Activated naive CD4-positive, alpha-beta T cell treated with anti-CD3 and anti-CD28 coated beads, Interleukin-2, amount 50 U/mL, for 24 hours (primary cell): Measurements from ENCODE around the gene BTBD3.

Experiments used
- H3K27ac Mint-ChIP-seq: one replicate; pipeline ENCODE4 v1.8.0; 2021; ENCODE audit warnings: mild to moderate bottlenecking, mixed read lengths
- H3K27me3 Mint-ChIP-seq: one replicate; pipeline ENCODE4 v1.8.0; 2021; ENCODE audit warnings: mixed read lengths
- H3K36me3 Mint-ChIP-seq: one replicate; pipeline ENCODE4 v1.8.0; 2021; ENCODE audit warnings: mixed read lengths
- H3K4me1 Mint-ChIP-seq: one replicate; pipeline ENCODE4 v1.8.0; 2021; ENCODE audit warnings: mixed read lengths
- H3K4me3 Mint-ChIP-seq: one replicate; pipeline ENCODE4 v1.8.0; 2021; ENCODE audit warnings: mild to moderate bottlenecking, mixed read lengths
- H3K9me3 Mint-ChIP-seq: one replicate; pipeline ENCODE4 v1.8.0; 2021; ENCODE audit warnings: mixed read lengths

The BTBD3 gene

DNA sequence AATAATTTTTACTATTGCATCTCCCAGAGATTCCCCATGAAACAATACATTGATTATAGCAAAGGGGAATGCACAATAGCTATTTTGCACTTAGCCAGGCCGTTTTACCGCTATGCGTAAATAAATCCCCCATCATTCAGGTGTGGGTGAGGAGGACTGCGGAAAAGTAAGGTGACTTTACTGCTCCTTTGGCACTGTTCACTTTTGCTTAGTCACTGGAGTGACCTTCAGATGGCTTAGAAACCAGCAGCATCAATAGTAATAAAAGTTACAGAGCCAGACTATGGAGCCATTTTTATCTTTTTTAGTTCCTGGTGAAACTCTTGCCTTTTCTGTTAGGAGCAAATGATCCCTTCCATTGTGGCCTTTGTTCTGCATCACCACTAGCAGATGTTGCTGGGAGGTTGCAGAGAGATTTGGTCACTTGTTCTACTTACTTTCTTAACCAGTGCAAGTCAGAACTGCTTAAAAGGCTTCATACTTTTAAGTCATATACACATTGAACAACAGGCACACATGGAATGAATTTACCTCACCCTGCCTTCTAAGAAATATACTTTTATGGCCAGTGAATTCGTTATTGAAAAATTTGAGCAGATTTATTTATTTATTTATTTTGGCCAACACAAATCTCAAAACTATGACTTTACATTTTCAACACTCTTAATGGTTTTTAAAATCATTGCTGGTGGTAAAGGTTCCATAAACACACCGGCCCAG lies 12.1 kb upstream of the BTBD3 start:
- no peak overlapping the region for H3K27ac Mint-ChIP-seq
- no peaks in the 10 kb centered on the region for H3K36me3 Mint-ChIP-seq
- no peaks in the 10 kb centered on the region for H3K9me3 Mint-ChIP-seq
- H3K27me3 Mint-ChIP-seq = no peaks in the 10 kb centered on the region
- H3K4me3 Mint-ChIP-seq = no peak overlapping the region
- no peaks in the 10 kb centered on the region for H3K4me1 Mint-ChIP-seq

DNA sequence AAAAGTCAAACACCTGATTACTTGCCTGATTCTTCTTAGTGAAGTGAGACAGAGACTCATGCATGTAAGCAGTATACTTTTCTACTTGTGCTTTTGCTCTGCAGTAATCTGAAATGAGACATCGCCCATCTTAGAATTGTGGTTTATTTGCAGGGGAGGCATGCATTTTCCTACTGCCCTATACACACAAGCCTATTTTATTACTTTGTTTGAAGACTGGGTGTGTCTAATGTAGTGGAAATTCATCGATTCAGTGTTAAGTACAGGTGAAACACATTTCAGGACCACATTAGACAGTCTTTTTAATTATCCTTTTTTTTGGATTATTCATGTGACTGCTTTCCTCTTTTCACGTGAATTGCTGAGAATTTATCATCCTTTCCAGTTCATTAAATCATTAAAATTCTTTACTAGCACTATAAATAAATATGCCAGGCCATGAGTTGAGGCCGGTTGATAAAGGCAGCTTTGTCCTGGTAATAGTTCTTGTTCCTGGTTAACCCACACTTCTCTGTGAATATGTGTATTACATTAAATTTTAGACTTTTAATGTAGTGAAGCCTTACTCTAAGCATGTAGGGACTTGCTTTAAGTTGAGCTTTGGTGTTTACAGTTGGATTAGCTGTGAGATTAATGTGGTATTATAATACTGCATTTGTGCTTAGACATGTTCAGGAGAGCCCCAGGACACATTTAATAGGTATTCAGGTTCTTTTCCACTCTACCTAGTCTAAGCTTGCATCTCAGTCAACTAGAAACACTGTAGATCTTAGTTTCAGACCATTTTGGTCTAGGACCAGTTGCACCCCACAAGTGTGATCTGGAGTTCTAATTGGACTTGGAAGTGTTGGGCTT lies 10.8 kb upstream of the BTBD3 start:
- no peak overlapping the region for H3K27ac Mint-ChIP-seq
- no peaks in the 10 kb centered on the region for H3K27me3 Mint-ChIP-seq
- H3K9me3 Mint-ChIP-seq = no peaks in the 10 kb centered on the region
- H3K36me3 Mint-ChIP-seq = no peaks in the 10 kb centered on the region
- no peaks in the 10 kb centered on the region for H3K4me1 Mint-ChIP-seq
- H3K4me3 Mint-ChIP-seq = no peak overlapping the region

DNA sequence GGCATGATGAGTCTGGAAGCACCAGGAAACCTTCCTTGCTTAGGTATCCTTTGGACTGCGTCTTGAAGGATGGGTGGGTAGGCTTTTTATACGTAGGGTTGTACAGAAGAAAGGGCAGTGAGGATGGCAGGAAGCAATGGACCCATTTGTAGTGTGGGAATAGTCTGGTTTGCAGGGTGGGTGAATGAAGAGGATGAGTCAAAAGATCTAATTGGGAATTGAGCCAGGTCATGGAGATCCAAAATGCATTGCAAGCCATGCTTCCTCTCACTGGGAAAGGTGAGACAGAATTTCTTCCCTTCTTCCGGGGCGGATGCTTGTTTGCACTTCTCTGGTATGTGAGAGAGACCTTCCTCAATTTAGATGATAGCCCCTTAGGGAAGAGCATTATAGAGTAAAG lies 10.1 kb upstream of the BTBD3 start:
- Mint-ChIP-seq H3K9me3 (no peaks in the 10 kb centered on the region), H3K27ac (no peak overlapping the region), H3K36me3 (no peaks in the 10 kb centered on the region), H3K4me3 (no peak overlapping the region), H3K27me3 (no peaks in the 10 kb centered on the region), H3K4me1 (no peaks in the 10 kb centered on the region)

DNA sequence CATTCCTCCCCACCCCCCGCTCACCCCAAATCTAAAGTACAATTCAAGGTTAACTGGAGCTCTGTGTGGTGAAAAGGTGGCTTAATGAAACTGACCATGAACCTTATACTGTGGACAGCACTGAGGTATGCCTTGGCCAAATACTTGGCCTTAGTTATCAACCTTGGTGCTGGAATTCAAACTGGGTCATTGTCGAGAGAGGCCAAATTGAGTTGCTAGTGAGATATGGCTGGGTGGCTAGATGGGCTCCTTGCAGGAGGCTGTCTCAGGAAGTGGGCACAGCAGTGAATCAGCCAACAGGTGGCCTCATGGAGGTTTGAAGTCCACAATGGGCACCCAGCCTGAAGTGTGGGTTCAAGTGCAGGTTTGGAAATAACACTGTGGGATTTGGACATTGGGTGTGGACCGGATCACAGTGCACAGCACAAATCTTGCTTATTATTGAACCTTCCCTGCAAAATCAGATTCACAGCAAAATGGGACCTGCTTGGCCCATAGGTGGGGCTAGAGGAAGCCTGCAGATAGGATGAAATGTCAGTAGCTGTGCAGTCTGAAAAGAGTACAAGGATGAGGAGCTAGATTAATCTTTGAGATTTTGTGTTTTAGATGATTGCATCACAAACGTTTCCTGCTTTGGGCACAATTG lies 5.6 kb upstream of the BTBD3 start:
- Mint-ChIP-seq H3K36me3 (no peaks in the 10 kb centered on the region), H3K4me3 (no peak overlapping the region), H3K4me1 (no peaks in the 10 kb centered on the region), H3K9me3 (no peaks in the 10 kb centered on the region), H3K27ac (no peak overlapping the region), H3K27me3 (no peaks in the 10 kb centered on the region)

DNA sequence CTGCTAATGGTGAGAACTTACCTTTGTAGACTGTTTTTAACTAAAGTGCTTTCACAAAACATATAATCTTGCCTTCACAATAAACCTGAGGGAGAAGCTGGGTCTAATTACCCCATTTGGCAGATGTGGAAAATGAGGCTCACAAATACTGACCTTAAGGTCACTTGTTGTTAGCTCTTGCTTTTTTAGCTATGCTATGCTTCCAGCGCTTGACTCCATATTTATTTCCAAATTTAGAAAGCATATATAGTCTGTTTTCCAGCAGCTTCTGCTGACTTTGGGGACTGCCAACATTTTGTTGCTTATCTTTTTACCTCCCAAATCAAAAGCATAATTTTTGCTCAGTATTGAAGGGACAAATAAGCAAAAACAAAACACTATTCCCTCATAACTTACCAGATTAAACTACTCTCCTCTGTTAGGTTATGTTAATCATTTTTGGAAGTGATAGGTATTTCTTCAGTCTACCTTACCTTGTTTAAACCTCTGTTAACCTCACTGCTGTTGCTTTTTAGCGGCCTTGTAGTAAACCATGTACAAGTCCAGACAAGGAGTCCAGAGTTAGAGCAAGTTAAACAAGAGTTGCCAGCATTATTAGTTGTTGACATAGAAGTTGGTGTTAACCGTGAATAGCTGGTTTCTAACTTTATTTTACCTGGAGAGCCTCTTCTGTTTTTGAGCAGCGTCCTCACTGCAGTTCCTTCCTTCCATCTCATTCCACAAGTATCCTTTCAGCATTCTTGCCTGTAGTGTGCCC lies 4.9 kb upstream of the BTBD3 start:
- Mint-ChIP-seq H3K9me3 (no peaks in the 10 kb centered on the region), H3K27me3 (no peaks in the 10 kb centered on the region), H3K27ac (no peak overlapping the region), H3K4me1 (peaks cover 3% of the 10 kb centered on the region), H3K36me3 (no peaks in the 10 kb centered on the region), H3K4me3 (no peak overlapping the region)

DNA sequence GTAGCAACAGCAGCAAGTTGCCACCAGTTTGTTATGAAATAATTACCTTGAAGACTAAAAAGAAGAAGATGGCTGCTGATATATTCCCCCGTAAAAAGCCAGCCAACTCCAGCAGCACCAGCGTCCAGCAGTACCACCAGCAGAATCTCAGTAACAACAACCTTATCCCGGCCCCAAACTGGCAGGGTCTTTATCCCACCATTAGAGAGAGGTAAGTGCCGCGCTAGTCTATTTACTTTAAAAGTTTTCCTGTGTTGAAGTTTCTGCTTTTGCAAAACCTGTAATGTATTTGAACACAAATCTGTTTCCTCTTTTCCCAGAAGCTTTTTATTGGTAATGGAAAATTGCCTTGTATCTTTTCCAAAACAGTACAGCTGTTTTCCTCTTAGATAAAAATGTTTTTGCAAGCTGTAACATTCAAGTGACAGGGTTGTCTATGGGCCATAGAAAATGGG lies 725 bp downstream of the BTBD3 start:
- Mint-ChIP-seq H3K27ac (no peak overlapping the region), H3K27me3 (no peaks in the 10 kb centered on the region), H3K36me3 (no peaks in the 10 kb centered on the region), H3K4me1 (peaks cover 5% of the 10 kb centered on the region), H3K4me3 (no peak overlapping the region), H3K9me3 (no peaks in the 10 kb centered on the region)

DNA sequence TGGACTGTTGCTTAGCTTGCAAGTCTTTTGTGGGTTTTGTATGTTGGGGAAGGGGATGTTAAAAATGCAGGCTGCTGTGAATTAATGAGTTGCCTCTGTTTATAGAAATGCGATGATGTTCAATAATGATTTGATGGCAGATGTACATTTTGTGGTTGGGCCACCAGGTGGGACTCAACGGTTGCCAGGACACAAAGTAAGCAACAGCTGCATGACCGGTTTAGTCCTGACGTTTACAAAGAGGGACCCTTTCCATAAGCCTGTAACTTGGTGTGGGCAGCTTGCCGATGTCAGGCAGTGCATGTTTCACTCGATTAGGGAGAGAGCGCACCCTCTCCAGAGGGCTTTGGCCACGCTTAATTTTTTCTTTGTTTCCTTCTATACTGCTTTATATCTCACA lies 1.3 kb downstream of the BTBD3 start:
- Mint-ChIP-seq H3K4me3 (no peak overlapping the region), H3K27ac (no peak overlapping the region), H3K4me1 (peaks cover 5% of the 10 kb centered on the region), H3K9me3 (no peaks in the 10 kb centered on the region), H3K36me3 (no peaks in the 10 kb centered on the region), H3K27me3 (no peaks in the 10 kb centered on the region)

DNA sequence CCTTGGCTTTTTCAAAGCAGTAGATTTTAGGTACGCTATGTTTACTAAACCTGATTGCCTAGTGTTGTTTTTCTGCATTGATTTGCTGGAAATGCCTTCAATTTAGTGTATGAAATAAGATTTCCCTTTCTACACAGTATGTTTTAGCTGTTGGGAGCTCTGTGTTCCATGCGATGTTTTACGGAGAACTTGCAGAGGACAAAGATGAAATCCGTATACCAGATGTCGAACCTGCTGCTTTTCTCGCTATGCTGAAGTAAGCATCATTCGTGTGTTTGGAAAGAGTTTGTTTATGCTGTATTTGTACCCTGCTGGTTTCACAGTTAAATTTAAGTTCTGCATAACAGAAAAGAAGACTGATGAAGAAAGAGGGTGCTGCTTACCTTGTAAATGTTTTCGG lies 1.9 kb downstream of the BTBD3 start:
- H3K9me3 Mint-ChIP-seq = no peaks in the 10 kb centered on the region
- no peak overlapping the region for H3K4me3 Mint-ChIP-seq
- H3K4me1 Mint-ChIP-seq = peaks cover 5% of the 10 kb centered on the region
- no peak overlapping the region for H3K27ac Mint-ChIP-seq
- H3K27me3 Mint-ChIP-seq = no peaks in the 10 kb centered on the region
- no peaks in the 10 kb centered on the region for H3K36me3 Mint-ChIP-seq

DNA sequence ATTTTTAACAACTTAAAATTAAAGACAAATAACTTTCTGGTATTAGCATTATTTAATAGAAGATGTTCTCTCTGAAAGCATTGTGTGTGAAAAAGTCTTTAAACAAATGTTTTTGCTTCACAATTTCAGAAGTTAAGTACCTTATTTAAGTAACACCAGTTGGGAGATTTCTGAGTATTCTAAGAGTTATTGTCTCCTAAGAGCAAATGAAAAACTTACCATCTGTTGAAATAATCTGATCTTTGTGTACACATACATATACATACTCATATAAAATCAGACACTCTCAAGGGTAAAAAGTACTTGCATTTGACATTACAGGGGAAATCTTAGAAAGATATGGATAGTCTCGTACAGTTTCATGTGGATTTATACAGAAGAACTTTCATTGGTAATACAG lies 2.4 kb downstream of the BTBD3 start:
- H3K9me3 Mint-ChIP-seq = no peaks in the 10 kb centered on the region
- H3K36me3 Mint-ChIP-seq = no peaks in the 10 kb centered on the region
- peaks cover 5% of the 10 kb centered on the region for H3K4me1 Mint-ChIP-seq
- no peak overlapping the region for H3K27ac Mint-ChIP-seq
- H3K27me3 Mint-ChIP-seq = no peaks in the 10 kb centered on the region
- no peak overlapping the region for H3K4me3 Mint-ChIP-seq

DNA sequence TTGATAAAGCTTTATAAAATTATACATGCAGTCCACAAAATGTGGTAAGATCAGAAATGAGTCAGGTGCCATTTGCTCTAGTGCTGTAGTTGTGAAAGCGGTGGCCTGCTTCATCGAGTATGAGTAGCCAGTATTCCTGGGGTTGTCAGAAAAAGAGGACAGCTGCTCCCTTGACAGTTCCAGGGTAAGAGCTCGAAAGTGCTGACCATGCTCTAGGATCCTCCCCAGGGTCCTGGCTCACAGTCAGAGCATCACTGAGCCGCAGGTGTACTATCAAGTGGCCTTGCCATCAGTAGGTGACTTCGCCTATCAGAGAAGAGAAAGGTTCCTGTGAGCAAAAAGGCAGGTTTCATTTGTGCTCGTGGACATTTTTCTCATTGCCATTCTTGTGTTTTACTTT lies 3.6 kb downstream of the BTBD3 start:
- H3K4me3 Mint-ChIP-seq = no peak overlapping the region
- H3K27ac Mint-ChIP-seq = no peak overlapping the region
- peaks cover 5% of the 10 kb centered on the region for H3K4me1 Mint-ChIP-seq
- no peaks in the 10 kb centered on the region for H3K27me3 Mint-ChIP-seq
- H3K36me3 Mint-ChIP-seq = no peaks in the 10 kb centered on the region
- no peaks in the 10 kb centered on the region for H3K9me3 Mint-ChIP-seq

DNA sequence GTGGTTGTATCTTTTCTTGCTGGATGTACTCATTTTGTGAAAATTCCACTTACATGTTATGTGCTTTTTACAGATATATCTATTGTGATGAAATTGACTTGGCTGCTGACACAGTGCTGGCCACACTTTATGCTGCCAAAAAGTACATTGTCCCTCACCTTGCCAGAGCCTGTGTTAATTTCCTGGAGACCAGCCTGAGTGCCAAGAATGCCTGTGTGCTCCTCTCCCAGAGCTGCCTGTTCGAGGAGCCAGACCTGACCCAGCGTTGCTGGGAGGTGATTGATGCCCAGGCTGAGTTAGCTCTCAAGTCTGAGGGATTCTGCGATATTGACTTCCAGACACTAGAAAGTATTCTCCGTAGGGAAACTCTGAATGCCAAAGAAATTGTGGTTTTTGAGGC lies 4.9 kb downstream of the BTBD3 start:
- Mint-ChIP-seq H3K4me1 (peaks cover 5% of the 10 kb centered on the region), H3K9me3 (no peaks in the 10 kb centered on the region), H3K27ac (no peak overlapping the region), H3K36me3 (no peaks in the 10 kb centered on the region), H3K4me3 (no peak overlapping the region), H3K27me3 (no peaks in the 10 kb centered on the region)

DNA sequence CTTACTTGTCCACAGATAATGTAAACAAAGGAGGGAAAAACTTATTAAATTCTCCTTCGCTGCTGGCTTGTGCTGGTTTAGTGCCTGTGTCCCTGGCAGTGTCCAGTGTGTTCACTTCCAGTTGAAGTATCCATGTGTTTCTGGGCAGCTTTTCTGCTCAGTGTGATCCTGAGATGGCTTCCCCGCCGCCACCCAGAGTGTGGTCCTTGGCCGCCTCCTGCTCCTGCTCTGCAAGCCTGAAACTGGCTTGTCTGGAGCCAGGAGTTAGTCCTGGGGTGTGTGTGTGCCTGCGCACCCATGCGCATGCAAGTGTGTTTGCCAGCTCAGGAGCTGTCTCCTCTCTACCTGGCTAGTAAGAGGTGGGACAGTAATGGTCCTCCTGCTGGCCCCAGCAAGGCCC lies 7.2 kb downstream of the BTBD3 start:
- H3K4me3 Mint-ChIP-seq = no peak overlapping the region
- no peaks in the 10 kb centered on the region for H3K27me3 Mint-ChIP-seq
- H3K27ac Mint-ChIP-seq = no peak overlapping the region
- H3K4me1 Mint-ChIP-seq = no peaks in the 10 kb centered on the region
- no peaks in the 10 kb centered on the region for H3K36me3 Mint-ChIP-seq
- H3K9me3 Mint-ChIP-seq = no peaks in the 10 kb centered on the region

DNA sequence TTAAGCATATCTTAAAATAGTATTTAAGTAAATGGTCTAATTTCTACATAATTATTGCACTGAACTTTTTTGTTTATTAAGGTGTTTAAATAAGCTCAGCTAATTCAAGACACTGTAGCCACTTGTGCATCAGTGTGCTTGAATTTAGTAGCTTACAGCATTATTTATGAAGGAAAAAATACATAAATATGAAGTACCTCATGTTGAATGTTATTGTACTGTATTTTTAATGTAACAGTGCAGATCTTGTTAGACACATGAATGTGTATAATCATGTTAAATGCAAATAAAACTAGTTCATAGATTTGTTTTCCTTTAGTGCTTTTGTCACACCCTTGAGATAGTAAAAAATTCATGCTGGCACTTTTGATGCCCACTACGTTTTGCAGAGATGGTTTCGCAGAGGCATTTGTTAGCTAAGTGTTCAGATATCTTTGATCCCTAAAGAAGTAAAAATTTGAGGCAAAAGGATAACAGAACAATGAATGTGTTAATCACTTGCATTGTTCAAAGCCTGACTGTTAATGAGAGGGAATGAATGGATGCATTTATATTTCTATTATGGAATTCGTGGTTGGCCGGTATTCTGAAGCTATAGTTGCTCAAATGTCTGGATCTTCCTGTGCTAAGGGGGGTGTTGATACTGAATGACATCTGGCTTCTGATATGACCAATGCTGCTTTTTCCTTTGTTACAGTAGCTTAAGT lies 8.8 kb downstream of the BTBD3 start:
- H3K27ac Mint-ChIP-seq = no peak overlapping the region
- no peaks in the 10 kb centered on the region for H3K27me3 Mint-ChIP-seq

DNA sequence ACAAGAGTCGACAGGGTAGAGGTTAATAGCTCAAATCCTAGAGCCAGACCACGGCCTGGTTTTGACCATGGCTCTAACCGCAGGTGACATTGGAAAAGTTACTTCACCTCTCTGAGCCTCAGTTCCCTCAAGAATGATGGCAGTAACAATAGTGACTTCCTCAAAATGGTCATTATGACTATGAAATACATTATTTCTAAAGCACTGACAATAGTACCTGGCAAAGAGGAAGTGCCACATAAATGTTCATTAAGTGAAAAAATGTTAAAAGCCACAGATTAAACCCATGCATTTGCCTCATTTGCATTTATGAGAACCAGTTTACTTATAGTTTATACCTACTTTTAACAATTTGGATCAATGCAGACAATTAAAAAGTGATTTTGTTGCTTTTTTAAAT lies 12.3 kb downstream of the BTBD3 start:
- Mint-ChIP-seq H3K27ac (no peak overlapping the region), H3K9me3 (no peaks in the 10 kb centered on the region), H3K27me3 (no peaks in the 10 kb centered on the region), H3K4me3 (no peak overlapping the region), H3K4me1 (no peaks in the 10 kb centered on the region), H3K36me3 (no peaks in the 10 kb centered on the region)

More for the DNA sequence above, 8.8 kb downstream of the BTBD3 start:
- Mint-ChIP-seq H3K9me3 (no peaks in the 10 kb centered on the region), H3K4me3 (no peak overlapping the region), H3K36me3 (no peaks in the 10 kb centered on the region), H3K4me1 (no peaks in the 10 kb centered on the region)
